H9 (cell line): Measurements from ENCODE around the gene GLRX. TPM values are rescaled to one million over a fixed set of nuclear protein-coding genes. Genes with fewer than 3 reads are reported as not detected.

Source experiments
- DNase-seq: peaks from one replicate; pipeline ENCODE4 v3.0.0-alpha.2; 2017
- H2AFZ ChIP-seq: one replicate; pipeline ENCODE4 v1.6.1; 2013; ENCODE audit warnings: mild to moderate bottlenecking, low read length, control low read depth, moderate library complexity
- H2AK5ac ChIP-seq: 2 replicates; pipeline ENCODE4 v1.6.1; 2013; ENCODE audit warnings: low read length, control low read depth, mixed read lengths; ENCODE audit not compliant: insufficient read length
- H2BK120ac ChIP-seq: one replicate; pipeline ENCODE4 v1.6.1; 2013; ENCODE audit warnings: low read depth, mild to moderate bottlenecking, low read length, control low read depth, inconsistent platforms; ENCODE audit not compliant: poor library complexity, severe bottlenecking
- H2BK12ac ChIP-seq: 2 replicates; pipeline ENCODE4 v1.6.1; 2013; ENCODE audit warnings: low read length, control low read depth, mixed read lengths, low read depth; ENCODE audit not compliant: insufficient read length
- H2BK15ac ChIP-seq: 2 replicates; pipeline ENCODE4 v1.6.1; 2013; ENCODE audit warnings: low read depth, low read length, control low read depth
- H2BK20ac ChIP-seq: one replicate; pipeline ENCODE4 v1.6.1; 2013; ENCODE audit warnings: low read depth, mild to moderate bottlenecking, low read length, control low read depth, inconsistent platforms; ENCODE audit not compliant: poor library complexity, severe bottlenecking
- H2BK5ac ChIP-seq: 2 replicates; pipeline ENCODE4 v1.6.1; 2013; ENCODE audit warnings: low read length, control low read depth, mixed read lengths; ENCODE audit not compliant: insufficient read length
- H3K14ac ChIP-seq: 2 replicates; pipeline ENCODE4 v1.6.1; 2013; ENCODE audit warnings: low read length, control low read depth; ENCODE audit not compliant: insufficient read depth
- H3K18ac ChIP-seq: 2 replicates; pipeline ENCODE4 v1.6.1; 2013; ENCODE audit warnings: low read depth, mild to moderate bottlenecking, mixed read lengths, low read length, control low read depth; ENCODE audit not compliant: insufficient read length
- H3K23ac ChIP-seq: 2 replicates; pipeline ENCODE4 v1.6.1; 2013; ENCODE audit warnings: low read length, control low read depth, mixed read lengths, low read depth; ENCODE audit not compliant: insufficient read length
- H3K23me2 ChIP-seq: 2 replicates; pipeline ENCODE4 v1.6.1; 2013; ENCODE audit warnings: low read depth, mild to moderate bottlenecking, mixed read lengths, low read length, control low read depth; ENCODE audit not compliant: insufficient read length, poor library complexity, severe bottlenecking
- H3K27ac ChIP-seq: 2 replicates; pipeline ENCODE4 v1.5.1; 2013; ENCODE audit warnings: low read length, control low read depth, mixed read lengths, low read depth; ENCODE audit not compliant: insufficient read length
- H3K27me3 ChIP-seq: 2 replicates; pipeline ENCODE4 v1.6.1; 2013; ENCODE audit warnings: low read length, control low read depth, inconsistent platforms; ENCODE audit not compliant: insufficient read depth
- H3K4ac ChIP-seq: 2 replicates; pipeline ENCODE4 v1.6.1; 2013; ENCODE audit warnings: low read depth, mild to moderate bottlenecking, control low read depth, inconsistent platforms, low read length, moderate library complexity
- H3K4me1 ChIP-seq: 2 replicates; pipeline ENCODE4 v1.6.1; 2013; ENCODE audit warnings: low read length, control low read depth, inconsistent platforms; ENCODE audit not compliant: insufficient read depth
- H3K4me2 ChIP-seq: 2 replicates; pipeline ENCODE4 v1.6.1; 2013; ENCODE audit warnings: low read length, control low read depth, mixed read lengths; ENCODE audit not compliant: insufficient read length, insufficient read depth
- H3K56ac ChIP-seq: 2 replicates; pipeline ENCODE4 v1.6.1; 2013; ENCODE audit warnings: low read depth, mild to moderate bottlenecking, mixed read lengths, low read length, control low read depth; ENCODE audit not compliant: insufficient read length
- H3K79me1 ChIP-seq: 2 replicates; pipeline ENCODE4 v1.6.1; 2013; ENCODE audit warnings: low read depth, mild to moderate bottlenecking, moderate library complexity, low read length, control low read depth, inconsistent platforms; ENCODE audit not compliant: insufficient read depth, poor library complexity, severe bottlenecking
- H3K79me2 ChIP-seq: 2 replicates; pipeline ENCODE4 v1.6.1; 2013; ENCODE audit warnings: low read length, control low read depth, inconsistent platforms; ENCODE audit not compliant: insufficient read depth
- H3K9ac ChIP-seq: 2 replicates; pipeline ENCODE4 v1.6.1; 2013; ENCODE audit warnings: low read length, control low read depth, mixed read lengths; ENCODE audit not compliant: insufficient read length; ENCODE audit errors: extremely low read depth
- H3K9me3 ChIP-seq: one replicate; pipeline ENCODE4 v1.6.1; 2013; ENCODE audit warnings: low read depth, low read length, inconsistent platforms; ENCODE audit not compliant: control insufficient read depth
- H3T11ph ChIP-seq: one replicate; pipeline ENCODE4 v1.6.1; 2013; ENCODE audit warnings: mild to moderate bottlenecking, low read length, control low read depth, inconsistent platforms
- H4K20me1 ChIP-seq: one replicate; pipeline ENCODE4 v1.6.1; 2013; ENCODE audit not compliant: control insufficient read depth, insufficient read length, insufficient read depth
- H4K5ac ChIP-seq: 2 replicates; pipeline ENCODE4 v1.6.1; 2013; ENCODE audit warnings: low read depth, mild to moderate bottlenecking, mixed read lengths, low read length, control low read depth; ENCODE audit not compliant: insufficient read length
- H4K8ac ChIP-seq: replicated peaks from 2 replicates; pipeline ENCODE4 v1.6.1; 2013; ENCODE audit warnings: low read length, control low read depth, mixed read lengths, low read depth; ENCODE audit not compliant: insufficient read length
- H4K91ac ChIP-seq: 2 replicates; pipeline ENCODE4 v1.6.1; 2013; ENCODE audit warnings: low read depth, mild to moderate bottlenecking, moderate library complexity, mixed read lengths, low read length, control low read depth; ENCODE audit not compliant: insufficient read length
- H3K27ac Mint-ChIP-seq, 3 experiments: 2 replicates in 2 of 3; 3 replicates in 1 of 3; pipeline ENCODE4 v1.8.0; 2020 to 2021; ENCODE audit warnings: mixed read lengths in 3 of 3, mild to moderate bottlenecking in 1 of 3, moderate library complexity in 1 of 3
- H3K27me3 Mint-ChIP-seq: 2 replicates; pipeline ENCODE4 v1.8.0; 2021; ENCODE audit warnings: low read depth, mild to moderate bottlenecking, moderate library complexity, mixed read lengths
- H3K36me3 Mint-ChIP-seq, 3 experiments: 2 replicates in 2 of 3; 3 replicates in 1 of 3; pipeline ENCODE4 v1.8.0; 2020 to 2021; ENCODE audit warnings: low read depth in 3 of 3, mixed read lengths in 3 of 3; ENCODE audit not compliant: insufficient read depth in 1 of 3
- H3K4me1 Mint-ChIP-seq, 2 experiments: 2 replicates each; pipeline ENCODE4 v1.8.0; 2020; ENCODE audit warnings: mixed read lengths in 2 of 2
- H3K4me3 Mint-ChIP-seq, 2 experiments: 2 replicates in 1 of 2; 3 replicates in 1 of 2; pipeline ENCODE4 v1.8.0; 2020 to 2021; ENCODE audit warnings: mild to moderate bottlenecking in 2 of 2, mixed read lengths in 2 of 2, moderate library complexity in 1 of 2
- H3K9me3 Mint-ChIP-seq, 2 experiments: 2 replicates in 1 of 2; 3 replicates in 1 of 2; pipeline ENCODE4 v1.8.0; 2020; ENCODE audit warnings: mild to moderate bottlenecking in 2 of 2, mixed read lengths in 2 of 2, moderate library complexity in 1 of 2
- CTCF ChIP-seq: fragments of 200-600 bp; sonication (generic); conservative IDR thresholded peaks from 3 replicates; pipeline ENCODE4 v1.8.0; 2021; ENCODE audit warnings: antibody characterized with exemption, mild to moderate bottlenecking
- WGBS: extraction: QIAGEN DNeasy Blood & Tissue Kit; methylation state at CpG from one replicate; pipeline ENCODE4 v1.1.7; 2013; ENCODE audit warnings: missing lambda C conversion rate, low lambda C conversion rate, mixed read lengths; ENCODE audit not compliant: insufficient read length; ENCODE audit errors: extremely low coverage; 5-methylcytosine and 5-hydroxymethylcytosine counted together
- total RNA-seq: library from RNA; stranded (reverse); gene quantifications from 2 replicates; pipeline ENCODE4 v1.2.1, GENCODE V29; 2021

The GLRX gene
- total RNA-seq, 1 experiment from 2014 or later: 13.8 TPM

- no peak for DNase-seq
- no peak for TF ChIP-seq CTCF
- H2AK5ac ChIP-seq: no peak overlapping the region
- no peak overlapping the region for H2BK15ac ChIP-seq
- H3K23ac ChIP-seq: no peak overlapping the region
- no peak overlapping the region for H2BK12ac ChIP-seq
- H3K14ac ChIP-seq: no peak overlapping the region
- H3K4me3 Mint-ChIP-seq: no peak overlapping the region
- H3K27ac Mint-ChIP-seq: no peak overlapping the region
- H3K23me2 ChIP-seq: peaks cover 9% of the 10 kb centered on the region
- peaks cover 7% of the 10 kb centered on the region for H3K27me3 Mint-ChIP-seq
- no peaks in the 10 kb centered on the region for H3K9me3 ChIP-seq
- H2BK120ac ChIP-seq: no peak overlapping the region
- H3K4me1 Mint-ChIP-seq: peaks cover 28 to 29% of the 10 kb centered on the region in 2 experiments
- no peak overlapping the region for H3T11ph ChIP-seq
- H4K91ac ChIP-seq: no peak overlapping the region
- H4K8ac ChIP-seq: peak overlapping the region; percentile 18
- no peak overlapping the region for H3K56ac ChIP-seq
- no peaks in the 10 kb centered on the region for H4K20me1 ChIP-seq
- H2BK5ac ChIP-seq: no peak overlapping the region
- no peaks in the 10 kb centered on the region for H3K79me2 ChIP-seq
- H2BK20ac ChIP-seq: no peak overlapping the region
- H3K4ac ChIP-seq: no peak overlapping the region
- no peak overlapping the region for H3K18ac ChIP-seq
- H2AFZ ChIP-seq: no peak overlapping the region
- no peak overlapping the region for H3K27ac ChIP-seq
- H3K27me3 ChIP-seq: no peaks in the 10 kb centered on the region
- peaks cover 6% of the 10 kb centered on the region; the same call in 1 of the 2 replicates for H3K4me1 ChIP-seq
- no peak overlapping the region for H4K5ac ChIP-seq
- no peaks in the 10 kb centered on the region for H3K79me1 ChIP-seq
- H3K36me3 Mint-ChIP-seq: no peaks in the 10 kb centered on the region
- H3K4me2 ChIP-seq: no peak overlapping the region
- H3K9ac ChIP-seq: no peak overlapping the region
- WGBS: no CpG with 5 or more reads among the region's 5 CpGs
- H3K9me3 Mint-ChIP-seq: no peaks in the 10 kb centered on the region
Observed at GRCh38 chr5:95824747-95825146, 2.2 kb upstream of the GLRX start.
